HG02571 (cell line): ENCODE results near the gene TPSG1.
"Not testable (repeated sequence)": the region's sequence is repeated elsewhere in the genome, so short reads cannot be mapped to it uniquely, and the experiment has no call there.

ENCODE experiments used
- ATAC-seq: cut with Tn5 transposase; IDR thresholded peaks from one replicate; pipeline ENCODE4 v1.9.1; 2021; ENCODE audit warnings: mild to moderate bottlenecking, moderate library complexity; ENCODE audit not compliant: unreplicated experiment

TPSG1 gene

DNA sequence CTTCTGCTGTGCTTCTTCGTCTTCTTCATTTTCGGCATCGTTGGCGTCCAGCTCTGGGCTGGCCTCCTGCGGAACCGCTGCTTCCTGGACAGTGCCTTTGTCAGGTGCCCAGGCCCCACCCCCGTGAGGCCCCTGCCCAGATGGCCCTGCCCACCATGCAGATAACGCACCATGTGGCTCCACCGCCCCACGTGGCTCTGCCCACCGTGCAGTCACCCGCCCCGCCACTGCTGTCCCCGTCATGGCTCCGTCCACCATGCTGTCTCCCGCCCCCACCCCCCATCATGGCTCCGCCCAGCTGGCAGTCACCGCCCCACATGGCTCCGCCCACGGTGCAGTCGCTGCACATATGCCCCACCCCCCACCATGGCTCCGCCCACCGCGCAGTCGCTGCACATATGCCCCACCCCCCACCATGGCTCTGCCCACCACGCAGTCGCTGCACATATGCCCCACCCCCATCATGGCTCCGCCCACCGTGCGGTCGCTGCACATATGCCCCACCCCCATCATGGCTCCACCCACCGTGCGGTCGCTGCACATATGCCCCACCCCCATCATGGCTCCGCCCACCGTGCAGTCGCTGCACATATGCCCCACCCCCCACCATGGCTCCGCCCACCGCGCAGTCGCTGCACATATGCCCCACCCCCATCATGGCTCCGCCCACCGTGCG is 26.3 kb downstream of the TPSG1 start:
- ATAC-seq = not testable (repeated sequence)

DNA sequence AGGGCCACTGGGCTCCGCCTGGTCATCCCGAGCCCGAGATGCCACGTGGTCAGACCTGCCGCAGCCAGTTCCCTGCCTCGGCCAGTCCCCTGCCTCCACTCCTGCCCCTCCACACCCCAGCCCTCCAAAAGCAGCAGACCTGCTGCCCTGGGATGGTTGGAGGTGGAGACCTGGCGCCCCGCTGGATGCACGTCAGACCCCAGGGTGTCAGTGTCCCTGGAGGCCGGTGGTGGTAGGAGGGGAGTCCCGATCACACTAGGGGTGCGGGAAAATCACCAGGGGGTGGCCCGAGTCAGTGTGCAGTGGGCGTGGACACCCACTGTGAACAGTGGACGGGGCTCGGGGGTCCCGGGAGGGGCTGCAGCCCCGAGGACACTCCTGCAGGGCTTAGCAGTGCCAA is 26.9 kb downstream of the TPSG1 start:
- ATAC-seq = no peak

DNA sequence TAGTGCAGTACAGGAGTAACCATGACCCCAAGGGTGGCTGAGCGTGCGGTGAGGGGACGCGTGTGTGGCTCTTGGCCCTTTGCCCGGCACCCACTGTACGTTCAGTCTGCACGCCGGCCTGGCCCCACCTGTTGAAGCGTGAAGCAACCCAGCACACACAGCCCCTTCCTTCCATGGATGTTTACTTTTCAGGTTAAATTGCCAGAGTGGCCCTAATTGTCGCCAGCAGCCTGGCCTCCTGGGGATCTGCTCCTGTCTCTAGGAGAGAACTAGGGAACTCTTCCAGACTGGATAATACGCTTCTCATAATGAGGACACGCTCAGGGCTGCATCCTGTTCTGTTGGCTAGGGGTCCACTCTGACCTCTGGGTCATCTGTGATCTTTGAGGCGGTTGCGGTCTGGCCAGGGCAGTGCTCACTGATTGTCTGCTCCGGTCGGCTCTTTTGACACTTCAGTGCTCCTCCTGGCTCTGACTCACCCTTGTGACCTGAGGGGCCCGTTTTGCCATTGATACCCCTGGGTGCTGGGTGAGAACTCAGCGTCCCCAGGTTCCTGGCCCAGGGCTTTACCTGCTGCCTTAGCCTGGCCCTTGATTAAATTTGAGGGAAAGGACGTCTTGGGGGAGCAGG is 27.7 kb downstream of the TPSG1 start:
- ATAC-seq = no peak

DNA sequence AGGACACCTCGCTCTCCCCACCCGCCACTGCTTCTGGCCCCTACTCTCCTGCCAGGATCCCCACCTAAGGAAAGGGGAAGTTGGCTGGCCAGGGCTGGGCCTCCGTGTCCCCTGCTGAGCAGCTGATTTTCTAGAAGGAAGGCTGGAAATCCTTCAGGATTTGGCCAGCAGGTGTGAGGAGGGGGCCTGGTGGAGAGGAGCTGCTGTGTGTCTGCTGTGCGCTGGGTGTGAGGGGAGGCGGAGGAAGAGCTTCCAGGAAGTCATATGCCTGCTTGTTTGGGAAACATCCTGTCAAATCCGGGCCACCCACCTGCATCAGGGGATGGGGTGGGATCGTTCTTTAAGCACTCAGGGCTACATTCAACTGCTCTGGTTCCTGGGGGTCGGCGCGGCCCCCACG is 28.6 kb downstream of the TPSG1 start:
- no peak for ATAC-seq

DNA sequence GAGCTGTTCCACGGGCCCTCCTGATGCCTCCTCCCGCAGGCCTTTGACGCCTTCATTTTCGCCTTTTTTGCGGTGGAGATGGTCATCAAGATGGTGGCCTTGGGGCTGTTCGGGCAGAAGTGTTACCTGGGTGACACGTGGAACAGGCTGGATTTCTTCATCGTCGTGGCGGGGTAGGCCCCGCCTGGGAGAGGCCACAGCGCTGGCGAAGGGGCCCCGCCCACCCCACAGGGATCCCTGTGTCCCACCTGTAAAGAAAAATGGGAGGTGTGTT is 29.7 kb downstream of the TPSG1 start:
- no peak for ATAC-seq

DNA sequence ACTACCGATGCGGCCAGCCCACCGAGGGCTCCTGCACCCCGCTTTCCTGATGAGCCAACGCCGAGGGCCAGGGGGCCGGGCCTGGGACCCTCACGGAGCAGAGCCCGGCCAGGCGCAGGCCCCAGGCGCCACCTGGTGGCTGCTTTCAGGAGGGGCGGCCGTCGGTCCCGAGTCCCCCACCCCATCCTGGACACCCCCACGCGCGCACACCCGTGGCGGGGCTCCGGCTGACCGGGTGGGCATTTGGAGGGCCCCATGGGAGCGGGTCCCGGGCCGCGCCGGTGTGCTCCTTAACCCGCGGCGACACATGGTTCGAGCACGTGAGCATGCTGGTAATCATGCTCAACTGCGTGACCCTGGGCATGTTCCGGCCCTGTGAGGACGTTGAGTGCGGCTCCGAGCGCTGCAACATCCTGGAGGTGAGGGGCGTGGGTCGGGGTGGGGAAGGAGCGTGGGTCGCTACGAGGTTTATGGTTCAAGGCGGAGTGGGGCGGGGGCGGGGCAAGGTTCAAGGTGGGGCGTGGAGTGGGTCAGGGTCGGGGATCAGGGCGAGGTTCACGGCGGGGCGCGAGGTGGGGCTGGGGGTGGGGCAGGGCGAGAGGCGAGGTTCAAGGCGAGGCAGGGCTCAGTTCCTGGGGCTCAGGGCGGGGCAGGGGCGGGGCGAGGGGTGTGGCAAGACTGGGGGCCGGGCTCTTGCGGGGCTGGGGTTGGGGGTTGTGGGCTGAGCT is 30.2 kb downstream of the TPSG1 start:
- ATAC-seq = no peak

DNA sequence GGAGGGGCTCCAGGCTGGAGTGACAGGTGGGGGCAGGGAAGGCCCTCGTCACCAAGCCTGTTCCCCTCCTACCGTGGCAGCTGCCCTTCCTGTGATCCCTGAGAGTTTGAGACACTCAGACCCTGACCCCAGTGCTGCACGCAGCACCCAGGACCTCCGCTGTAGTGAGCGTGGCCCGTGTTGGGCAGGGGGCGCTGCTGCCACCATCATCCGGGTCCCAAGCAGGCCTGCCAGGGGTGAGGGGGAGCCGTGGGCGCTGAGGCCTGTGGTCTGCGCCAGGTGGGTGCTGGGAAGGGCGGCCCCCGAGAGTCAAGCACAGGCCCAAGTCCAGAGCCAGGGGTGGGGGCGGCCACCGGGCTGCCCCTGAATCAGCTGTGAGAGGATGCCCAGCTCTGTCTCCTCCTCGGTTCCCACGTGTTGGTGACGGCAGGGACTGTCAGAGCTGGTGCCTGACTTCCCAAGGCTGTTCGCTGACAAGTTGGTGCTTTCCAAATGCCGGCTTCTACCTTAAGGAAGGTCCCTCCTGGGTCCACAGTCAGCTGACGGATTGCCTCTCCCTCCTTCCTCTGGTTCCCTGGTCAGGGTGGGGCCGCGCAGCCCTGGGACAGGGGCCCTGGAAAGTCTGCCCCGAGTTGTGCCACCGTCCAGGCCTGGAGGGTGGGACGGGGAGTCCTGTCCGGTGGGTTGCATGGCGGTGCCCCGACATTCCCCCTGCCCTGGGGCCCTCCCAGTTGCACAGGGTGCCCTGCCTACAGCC is 31.1 kb downstream of the TPSG1 start:
- ATAC-seq = no peak

DNA sequence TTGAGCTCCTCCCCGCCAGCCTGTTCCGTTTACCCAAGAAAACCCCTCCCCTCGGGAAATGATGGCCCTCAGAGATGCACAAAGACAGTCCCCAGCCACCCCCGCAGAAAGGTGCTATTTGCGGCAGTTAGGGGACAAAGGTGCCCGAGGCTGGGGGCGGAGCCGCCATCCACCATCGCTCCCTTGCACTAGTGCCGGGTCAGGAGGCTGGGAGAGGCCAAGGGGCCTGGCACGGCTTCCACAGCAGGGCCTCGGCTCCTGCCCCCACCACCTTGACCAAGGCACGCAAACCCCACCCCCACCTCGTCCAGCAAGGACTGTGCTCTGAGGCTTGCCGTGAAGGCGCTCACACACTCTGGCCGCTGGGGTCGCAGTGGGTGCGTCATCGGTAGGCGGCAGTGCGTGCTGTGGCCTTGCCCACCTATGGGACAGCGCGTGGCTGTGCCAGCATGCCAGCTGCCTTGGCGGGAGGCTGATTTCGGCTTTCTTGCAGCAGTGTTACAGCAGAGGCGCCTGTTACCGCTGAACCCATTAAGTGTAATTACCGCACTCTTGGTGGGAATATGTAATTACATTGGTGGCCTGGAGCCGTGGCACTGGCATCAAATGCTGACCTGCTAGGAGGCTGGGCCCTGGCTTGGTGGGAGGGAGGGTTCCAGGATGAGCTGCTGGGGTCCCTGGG is 31.8 kb downstream of the TPSG1 start:
- no peak for ATAC-seq

DNA sequence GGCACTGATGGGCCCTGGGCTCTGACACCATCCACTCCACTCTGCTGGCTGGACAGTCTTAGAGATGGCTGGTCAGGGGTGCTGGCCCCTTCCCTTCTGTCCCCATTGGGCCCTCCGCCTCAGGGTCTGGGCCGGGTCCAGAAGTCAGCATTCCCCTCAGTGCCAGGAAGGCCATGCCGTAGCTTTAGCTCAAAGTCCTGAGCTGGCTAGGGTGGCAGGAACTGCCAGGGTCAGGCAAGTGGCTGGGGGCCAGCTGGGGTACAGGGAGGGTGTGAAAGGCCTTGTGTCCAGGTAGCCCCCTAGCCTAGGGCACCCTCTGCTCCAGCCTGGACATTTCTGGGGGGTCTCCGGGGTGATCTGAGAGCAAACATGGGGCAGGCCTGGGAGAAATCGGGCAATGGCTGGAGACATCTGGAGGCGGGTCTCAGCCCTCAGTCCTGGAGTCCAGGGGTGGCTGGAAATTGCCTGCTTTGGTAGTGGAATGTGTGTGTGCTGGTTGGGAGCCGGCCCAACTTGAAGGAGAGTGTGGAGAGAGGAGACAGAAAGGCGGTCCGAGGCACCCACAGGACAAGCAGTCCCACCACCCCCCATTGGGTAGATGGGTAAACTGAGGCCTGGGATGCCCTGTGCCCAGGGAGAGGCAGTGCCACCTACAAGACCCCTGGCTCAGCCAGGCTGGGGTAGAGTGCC is 32.5 kb downstream of the TPSG1 start:
- ATAC-seq = no peak

DNA sequence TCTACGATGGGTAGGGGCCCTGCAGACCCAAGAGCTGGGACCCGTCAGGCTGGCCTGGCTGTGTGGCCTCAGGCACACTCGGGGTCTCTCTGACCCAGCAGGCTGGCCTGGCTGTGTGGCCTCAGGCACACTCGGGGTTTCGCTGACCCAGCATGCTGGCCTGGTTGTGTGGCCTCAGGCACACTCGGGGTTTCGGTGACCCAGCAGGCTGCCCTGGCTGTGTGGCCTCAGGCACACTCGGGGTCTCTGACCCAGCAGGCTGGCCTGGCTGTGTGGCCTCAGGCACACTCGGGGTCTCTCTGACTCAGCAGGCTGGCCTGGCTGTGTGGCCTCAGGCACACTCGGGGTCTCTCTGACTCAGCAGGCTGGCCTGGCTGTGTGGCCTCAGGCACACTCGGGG is 34.3 kb downstream of the TPSG1 start:
- ATAC-seq = not testable (repeated sequence)

DNA sequence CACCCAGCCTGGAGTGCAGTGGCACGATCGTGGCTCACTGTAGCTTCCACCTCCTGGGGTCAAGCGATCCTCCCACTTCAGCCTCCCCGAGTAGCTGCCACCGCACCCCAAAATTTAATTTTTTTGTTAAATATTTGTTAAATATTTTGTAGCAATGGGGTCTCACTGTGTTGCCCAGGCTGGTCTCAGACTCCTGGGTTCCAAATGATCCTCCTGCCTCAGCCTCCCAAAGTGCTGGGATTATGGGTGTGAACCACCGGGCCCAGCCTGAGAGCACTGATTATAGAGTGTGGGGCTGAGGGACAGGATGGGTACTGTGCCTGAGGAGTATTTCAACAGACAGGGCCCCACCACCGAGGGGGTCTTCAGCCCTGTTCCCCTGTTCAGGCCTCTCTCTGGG is 35.6 kb downstream of the TPSG1 start:
- ATAC-seq = no peak

DNA sequence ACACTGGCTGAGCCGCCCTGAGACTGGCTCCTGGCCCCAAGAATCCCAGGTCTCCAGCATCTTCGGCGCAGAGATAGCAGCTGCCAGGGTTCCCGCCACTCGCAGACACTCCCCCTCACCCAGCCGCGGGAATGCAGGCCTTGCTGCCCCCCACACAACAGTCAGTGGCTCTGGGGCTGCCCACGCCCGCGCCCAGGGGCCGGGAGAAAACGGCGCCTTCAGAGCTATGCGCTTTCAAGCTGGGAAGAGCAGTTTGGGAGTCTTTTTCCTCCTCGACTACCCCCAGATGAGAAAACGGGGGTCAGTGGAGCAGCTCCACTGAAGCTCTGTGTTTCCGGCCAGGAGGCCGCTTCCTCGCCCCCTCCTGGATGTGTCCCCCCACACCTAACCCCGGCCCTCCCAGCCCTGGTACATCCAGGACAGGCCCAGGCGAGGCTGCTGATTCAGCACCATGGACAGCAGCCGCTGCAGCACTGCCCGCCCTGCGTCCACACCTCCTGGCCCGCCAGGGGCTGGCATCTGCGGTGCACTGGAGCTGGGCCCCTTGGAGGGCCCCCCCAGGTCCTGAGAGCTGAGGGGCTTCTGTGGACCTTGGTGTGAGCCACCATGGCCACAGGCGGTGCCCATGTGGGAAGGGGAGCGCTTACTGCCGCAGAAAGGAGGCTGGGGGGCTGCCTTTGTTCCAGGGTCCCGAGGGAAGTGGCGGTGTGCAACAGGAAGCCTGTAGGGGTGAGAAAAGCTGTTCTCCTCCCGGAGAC is 36.5 kb downstream of the TPSG1 start:
- ATAC-seq = no peak

DNA sequence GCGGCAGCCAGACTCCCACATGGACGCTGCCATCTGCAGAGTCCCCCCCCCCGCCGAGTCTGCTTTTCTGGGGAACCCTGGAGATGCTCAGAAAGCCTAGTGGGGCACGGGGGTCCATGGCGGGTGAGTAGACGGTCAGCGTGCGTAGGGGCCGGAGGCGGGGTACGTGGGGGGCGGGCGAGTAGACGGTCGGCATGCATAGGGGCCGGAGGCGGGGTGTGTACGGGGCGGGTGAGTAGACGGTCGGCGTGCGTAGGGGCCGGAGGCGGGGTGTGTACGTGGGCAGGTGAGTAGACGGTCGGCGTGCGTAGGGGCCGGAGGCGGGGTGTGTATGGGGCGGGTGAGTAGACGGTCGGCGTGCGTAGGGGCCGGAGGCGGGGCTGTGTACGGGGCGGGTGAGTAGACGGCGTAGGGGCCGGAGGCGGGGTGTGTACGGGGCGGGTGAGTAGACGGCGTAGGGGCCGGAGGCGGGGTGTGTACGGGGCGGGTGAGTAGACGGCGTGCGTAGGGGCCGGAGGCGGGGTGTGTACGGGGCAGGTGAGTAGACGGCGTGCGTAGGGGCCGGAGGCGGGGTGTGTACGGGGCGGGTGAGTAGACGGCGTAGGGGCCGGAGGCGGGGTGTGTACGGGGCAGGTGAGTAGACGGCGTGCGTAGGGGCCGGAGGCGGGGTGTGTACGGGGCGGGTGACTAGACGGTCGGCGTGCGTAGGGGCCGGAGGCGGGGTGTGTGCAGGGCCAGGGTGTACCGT is 39.4 kb downstream of the TPSG1 start:
- ATAC-seq = not testable (repeated sequence)

DNA sequence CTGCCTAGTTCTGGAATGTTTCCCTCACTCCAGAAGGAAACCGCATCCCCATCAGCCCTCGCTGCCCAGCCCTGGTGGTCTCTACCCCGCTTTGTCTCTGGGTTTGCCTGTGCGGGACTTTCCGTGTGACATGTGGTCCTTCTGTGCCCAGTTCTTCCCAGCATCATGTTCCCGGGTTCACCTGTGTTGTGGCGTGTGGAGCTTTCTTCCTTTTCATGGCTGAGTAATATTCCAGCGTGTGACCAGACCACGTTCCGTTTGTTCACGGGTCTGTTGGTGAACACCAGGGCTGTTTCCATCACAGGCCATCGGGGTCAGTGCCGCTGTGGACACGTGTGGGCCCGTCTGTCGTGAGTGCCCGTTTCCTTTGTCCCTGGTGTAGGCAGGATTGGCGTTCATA is 40.1 kb downstream of the TPSG1 start:
- ATAC-seq = no peak

DNA sequence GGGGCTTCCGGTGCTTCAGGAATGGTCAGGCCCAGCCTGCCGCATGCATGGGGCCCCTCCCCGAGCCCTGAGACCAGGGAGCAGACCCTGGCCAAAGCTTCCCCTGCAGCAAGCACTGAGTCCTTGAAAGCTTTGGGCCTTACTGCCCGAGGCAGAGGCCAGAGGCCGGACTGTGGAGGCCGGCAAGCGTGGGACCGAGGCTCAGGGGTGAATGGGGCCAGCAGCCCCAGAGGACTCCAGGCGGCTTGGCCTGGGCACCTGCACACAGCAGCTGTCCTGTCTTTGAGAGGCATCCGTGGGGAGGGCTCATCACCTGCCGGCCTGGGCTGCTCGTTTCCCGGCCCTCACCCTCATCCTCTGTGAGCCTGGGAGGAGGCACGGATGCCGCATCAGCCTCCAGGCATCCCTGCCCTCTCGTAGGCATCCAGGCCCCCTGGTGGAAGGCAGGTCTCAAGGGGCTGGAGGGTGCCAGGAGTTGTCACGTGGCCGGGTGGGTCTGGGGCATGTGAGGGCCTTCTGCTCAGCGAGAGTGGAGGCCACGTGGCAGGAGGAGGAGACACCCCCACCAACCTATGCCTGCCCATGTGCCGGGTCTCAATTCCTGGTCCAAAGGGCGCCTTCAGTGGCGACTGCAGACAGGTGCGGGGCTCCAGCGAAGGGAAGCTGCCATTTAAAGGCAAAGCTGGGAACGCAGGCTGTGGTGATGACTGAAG is 40.8 kb downstream of the TPSG1 start:
- ATAC-seq = no peak

DNA sequence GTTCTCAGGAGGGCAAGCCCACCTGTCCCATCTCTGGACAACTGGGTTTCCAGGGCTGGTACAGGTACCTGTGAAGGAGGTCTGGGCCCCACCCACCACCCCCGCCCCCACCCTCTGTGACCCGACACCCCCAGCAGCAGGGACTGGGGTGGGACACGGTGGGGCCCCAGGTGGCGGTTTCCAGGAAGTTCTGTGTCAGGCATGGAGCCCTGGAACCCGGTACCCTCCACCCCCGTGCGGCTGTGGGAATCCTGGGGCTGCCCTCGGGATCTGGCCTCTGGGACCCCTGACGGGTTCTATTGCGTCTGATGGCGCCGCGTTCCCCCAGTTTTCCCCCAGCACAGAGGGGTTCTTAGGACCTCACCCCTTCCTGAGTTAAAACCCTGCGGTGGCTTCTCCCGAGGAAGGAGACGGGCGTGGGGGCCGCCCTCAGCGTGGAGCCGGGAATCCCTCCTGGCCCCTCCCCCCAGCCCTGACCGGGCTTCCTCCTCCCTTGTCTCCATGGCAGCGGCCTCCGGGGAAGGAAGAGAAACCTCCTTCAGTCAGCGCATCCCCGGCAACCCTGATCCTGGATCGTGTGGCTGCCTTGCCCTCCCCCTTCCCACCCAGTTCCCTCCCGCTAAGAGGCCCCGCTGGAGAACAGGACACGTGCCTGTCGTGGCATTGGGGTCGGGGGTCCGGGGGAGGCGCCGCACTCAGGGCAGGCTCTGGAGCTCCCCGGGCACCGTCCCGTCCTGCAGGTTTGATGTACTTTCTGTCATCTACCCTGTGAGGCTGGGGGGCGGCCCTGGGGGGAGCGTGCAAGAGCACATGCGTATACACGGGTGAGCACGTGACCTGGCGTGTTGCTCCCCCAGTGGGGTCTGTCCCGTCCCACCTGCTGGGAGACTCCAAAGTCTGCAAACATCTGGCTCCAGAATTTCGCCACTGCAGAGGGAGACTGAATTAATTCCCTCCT is 41.8 kb downstream of the TPSG1 start:
- no peak for ATAC-seq

DNA sequence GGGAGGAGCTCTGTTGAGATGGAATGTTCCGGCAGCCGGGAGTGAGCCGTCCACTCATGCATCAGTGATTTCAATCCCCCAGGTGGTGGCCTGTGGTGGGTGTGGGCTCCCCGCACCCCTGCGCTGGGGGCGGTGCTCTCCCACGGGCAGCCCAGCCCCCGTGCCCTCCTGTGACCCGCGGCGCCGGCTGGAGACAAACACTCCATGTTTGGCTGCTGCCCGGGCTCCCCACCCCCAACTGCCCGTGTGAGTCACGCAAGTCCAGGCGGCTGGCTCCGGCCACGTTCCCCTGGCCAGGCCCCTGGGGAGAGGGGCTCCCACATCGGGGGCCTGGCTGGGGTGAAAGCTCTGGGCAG is 42.8 kb downstream of the TPSG1 start:
- ATAC-seq = no peak
